ENCODE measurements around the gene TSPAN2.

Gene TSPAN2

GRCh38 chr1:115126516-115126915 is 37.2 kb upstream of the TSPAN2 start:
- DNase-seq (ENCODE audit: extremely low read depth, low read depth) = no peak
- TF ChIP-seq CTCF (IDR thresholded peaks at IDR 0.05; ENCODE audit: low read depth, low read length, missing control alignments) = no peak
- H3K4me3 ChIP-seq (replicated peaks; ENCODE audit: low read depth, low read length) = no peak overlapping the region

GRCh38 chr1:115123116-115123515 is 33.8 kb upstream of the TSPAN2 start:
- H3K4me3 ChIP-seq (replicated peaks; ENCODE audit: low read depth, low read length) = no peak overlapping the region
- no peak for DNase-seq (ENCODE audit: extremely low read depth, low read depth)
- TF ChIP-seq CTCF (IDR thresholded peaks at IDR 0.05; ENCODE audit: low read depth, low read length, missing control alignments) = no peak

GRCh38 chr1:115121793-115122192 is 32.5 kb upstream of the TSPAN2 start:
- TF ChIP-seq CTCF (IDR thresholded peaks at IDR 0.05; ENCODE audit: low read depth, low read length, missing control alignments) = no peak
- DNase-seq (ENCODE audit: extremely low read depth, low read depth) = no peak

GRCh38 chr1:115120296-115120695 is 31.0 kb upstream of the TSPAN2 start:
- no peak overlapping the region for H3K4me3 ChIP-seq (replicated peaks; ENCODE audit: low read depth, low read length)
- DNase-seq (ENCODE audit: extremely low read depth, low read depth) = no peak
- TF ChIP-seq CTCF (IDR thresholded peaks at IDR 0.05; ENCODE audit: low read depth, low read length, missing control alignments) = no peak

More at GRCh38 chr1:115121793-115122192, 32.5 kb upstream of the TSPAN2 start:
- no peak overlapping the region for H3K4me3 ChIP-seq (replicated peaks; ENCODE audit: low read depth, low read length)

- TF ChIP-seq CTCF (IDR thresholded peaks at IDR 0.05; ENCODE audit: low read depth, low read length, missing control alignments) = no peak
- H3K4me3 ChIP-seq (replicated peaks; ENCODE audit: low read depth, low read length) = no peak overlapping the region
- DNase-seq (ENCODE audit: extremely low read depth, low read depth) = peak; percentile 48
Observed at GRCh38 chr1:115118611-115119010, 29.3 kb upstream of the TSPAN2 start.

- no peak for TF ChIP-seq CTCF (IDR thresholded peaks at IDR 0.05; ENCODE audit: low read depth, low read length, missing control alignments)
- no peak for DNase-seq (ENCODE audit: extremely low read depth, low read depth)
- H3K4me3 ChIP-seq (replicated peaks; ENCODE audit: low read depth, low read length) = no peak overlapping the region
Observed at GRCh38 chr1:115118086-115118485, 28.8 kb upstream of the TSPAN2 start.

GRCh38 chr1:115117298-115117697 is 28.0 kb upstream of the TSPAN2 start:
- TF ChIP-seq CTCF (IDR thresholded peaks at IDR 0.05; ENCODE audit: low read depth, low read length, missing control alignments) = no peak
- no peak overlapping the region for H3K4me3 ChIP-seq (replicated peaks; ENCODE audit: low read depth, low read length)
- DNase-seq (ENCODE audit: extremely low read depth, low read depth) = no peak

Measured in HFF-Myc (cell line).